GM12891 (cell line): ENCODE results near the gene WTAP.

ENCODE experiments used
- PAX5 ChIP-seq: IDR thresholded peaks from 2 replicates; pipeline ENCODE4 v1.6.1; 2011; ENCODE audit warnings: low read length, moderate library complexity, mild to moderate bottlenecking; ENCODE audit not compliant: insufficient read depth, severe bottlenecking
- POLR2A ChIP-seq: IDR thresholded peaks from 2 replicates; pipeline ENCODE4 v1.6.1; 2011; ENCODE audit warnings: low read depth, low read length, control low read depth
- POLR2AphosphoS5 ChIP-seq: IDR thresholded peaks from 2 replicates; pipeline ENCODE4 v1.6.1; 2011; ENCODE audit warnings: low read depth, low read length, control low read depth
- TAF1 ChIP-seq: IDR thresholded peaks from 2 replicates; pipeline ENCODE4 v1.6.1; 2011; ENCODE audit warnings: low read depth, low read length, control low read depth

- peak; percentile 95 for TF ChIP-seq POLR2A
- no peak for TF ChIP-seq PAX5
- TF ChIP-seq POLR2AphosphoS5 = peak; percentile 94
- TF ChIP-seq TAF1 = peak; percentile 93
Measured at GRCh38 chr6:159789377-159790148, 62.3 kb downstream of the WTAP start, which contains the start of gene TCP1.
